Measurements from ENCODE around the gene CFDP1. TPM values are rescaled to one million over a fixed set of nuclear protein-coding genes. Genes with fewer than 3 reads are reported as not detected.
A peak's percentile ranks its signal among the peaks of the same experiment; 100 is the strongest.
"Not testable (repeated sequence)": the region's sequence is repeated elsewhere in the genome, so short reads cannot be mapped to it uniquely, and the experiment has no call there.

Gene CFDP1
- total and polyA plus RNA-seq, 4 experiments from 2014 or later, result 37.1 to 42.4 (median 41.9) TPM

GRCh38 chr16:75287708-75288107, 145.6 kb downstream of the CFDP1 start:
- H3K36me3 Mint-ChIP-seq, result peaks cover 22 to 32% of the 10 kb centered on the region in 2 donors
- H3K4me3 Mint-ChIP-seq, result peak overlapping the region in 1 of 8 donors; percentile 26
- H3K27ac Mint-ChIP-seq, result no peak overlapping the region
- H3K4me1 Mint-ChIP-seq, result peaks cover 12 to 20% (median 15%) of the 10 kb centered on the region in 4 donors
- intact Hi-C loops (cut with micrococcal nuclease), result no loop called here
- no peaks in the 10 kb centered on the region for H3K9me3 Mint-ChIP-seq
- Histone ChIP-seq H3K4me1 (ENCODE audit: insufficient read depth, low read length) (peaks cover 18% of the 10 kb centered on the region), H3K4me3 (ENCODE audit: low read length in 2 of 2) (no peak overlapping the region), H3K36me3 (ENCODE audit: insufficient read depth, low read length) (peaks cover 10% of the 10 kb centered on the region), H3K27ac (ENCODE audit: low read depth, low read length) (no peak overlapping the region), H3K9me3 (ENCODE audit: control insufficient read depth in 1 of 2, low read length in 2 of 2) (no peaks in the 10 kb centered on the region), H3K27me3 (ENCODE audit: insufficient read depth, low read length) (no peaks in the 10 kb centered on the region)
- peaks cover 0 to 6% of the 10 kb centered on the region in 2 donors for H3K27me3 Mint-ChIP-seq
- DNase-seq, result no peak
- ChIA-PET POLR2A (ENCODE audit: partially characterized antibody) (no interaction called here), CTCF (ENCODE audit: partially characterized antibody) (interaction anchor here (2.2 kb wide), 1 partner anchor 54 kb away, joined by 7 read pairs; no protein-coding TSS in a partner anchor)

- H3K4me3 Mint-ChIP-seq, result no peak overlapping the region
- POLR2A ChIA-PET (ENCODE audit: partially characterized antibody), result no interaction called here
- no peak overlapping the region for H3K27ac ChIP-seq (ENCODE audit: low read depth, low read length)
- H3K4me3 ChIP-seq (ENCODE audit: low read length in 2 of 2), result no peak overlapping the region
- H3K27ac Mint-ChIP-seq, result no peak overlapping the region
- intact Hi-C loops (cut with micrococcal nuclease), result no loop called here
- H3K9me3 ChIP-seq (ENCODE audit: control insufficient read depth in 1 of 2, low read length in 2 of 2), result no peaks in the 10 kb centered on the region
- H3K4me1 Mint-ChIP-seq, result peaks cover 12 to 20% (median 15%) of the 10 kb centered on the region in 4 donors
- H3K36me3 Mint-ChIP-seq, result peaks cover 9 to 24% of the 10 kb centered on the region in 2 donors
- no peaks in the 10 kb centered on the region for H3K36me3 ChIP-seq (ENCODE audit: insufficient read depth, low read length)
- DNase-seq, result no peak
- H3K27me3 Mint-ChIP-seq, result peaks cover 0 to 6% of the 10 kb centered on the region in 2 donors
- peaks cover 18% of the 10 kb centered on the region for H3K4me1 ChIP-seq (ENCODE audit: insufficient read depth, low read length)
- CTCF ChIA-PET (ENCODE audit: partially characterized antibody), result no interaction called here
- H3K9me3 Mint-ChIP-seq, result no peaks in the 10 kb centered on the region
- H3K27me3 ChIP-seq (ENCODE audit: insufficient read depth, low read length), result no peaks in the 10 kb centered on the region
Measured at GRCh38 chr16:75286389-75286788, 146.9 kb downstream of the CFDP1 start.

GRCh38 chr16:75282466-75283281, 150.6 kb downstream of the CFDP1 start:
- peaks cover 0 to 6% (median 2%) of the 10 kb centered on the region in 4 donors for H3K4me1 Mint-ChIP-seq
- no peak overlapping the region for H3K27ac ChIP-seq (ENCODE audit: low read depth, low read length)
- H3K36me3 ChIP-seq (ENCODE audit: insufficient read depth, low read length), result no peaks in the 10 kb centered on the region
- no peaks in the 10 kb centered on the region for H3K9me3 Mint-ChIP-seq
- H3K4me1 ChIP-seq (ENCODE audit: insufficient read depth, low read length), result peaks cover 1% of the 10 kb centered on the region
- ChIA-PET CTCF (ENCODE audit: partially characterized antibody) (interaction anchor here (2.7 kb wide), 1 partner anchor 49 kb away, joined by 7 read pairs; no protein-coding TSS in a partner anchor), POLR2A (ENCODE audit: partially characterized antibody) (no interaction called here)
- no peak overlapping the region for H3K4me3 Mint-ChIP-seq
- DNase-seq, result no peak
- no peaks in the 10 kb centered on the region for H3K27me3 ChIP-seq (ENCODE audit: insufficient read depth, low read length)
- H3K27ac Mint-ChIP-seq, result no peak overlapping the region
- peaks cover 0 to 2% of the 10 kb centered on the region in 2 donors for H3K27me3 Mint-ChIP-seq
- no peaks in the 10 kb centered on the region for H3K9me3 ChIP-seq (ENCODE audit: control insufficient read depth in 1 of 2, low read length in 2 of 2)
- H3K36me3 Mint-ChIP-seq, result peaks cover 0 to 12% of the 10 kb centered on the region in 2 donors
- H3K4me3 ChIP-seq (ENCODE audit: low read length in 2 of 2), result no peak overlapping the region
- intact Hi-C loops (cut with micrococcal nuclease), result no loop called here

- Mint-ChIP-seq H3K9me3 (no peaks in the 10 kb centered on the region), H3K4me1 (peaks cover 0 to 2% (median under 1%) of the 10 kb centered on the region in 4 donors), H3K27ac (no peak overlapping the region), H3K27me3 (peaks cover 0 to 2% of the 10 kb centered on the region in 2 donors), H3K4me3 (no peak overlapping the region), H3K36me3 (peaks cover 0 to 12% of the 10 kb centered on the region in 2 donors)
- intact Hi-C loops (cut with micrococcal nuclease), result no loop called here
- H3K36me3 ChIP-seq (ENCODE audit: insufficient read depth, low read length), result no peaks in the 10 kb centered on the region
- H3K27ac ChIP-seq (ENCODE audit: low read depth, low read length), result no peak overlapping the region
- ChIA-PET CTCF (ENCODE audit: partially characterized antibody) (interaction anchor here (1.2 to 2.7 kb wide), 2 partner anchors 48 to 50 kb away, joined by 3 to 7 read pairs; no protein-coding TSS in a partner anchor), POLR2A (ENCODE audit: partially characterized antibody) (no interaction called here)
- no peaks in the 10 kb centered on the region for H3K4me1 ChIP-seq (ENCODE audit: insufficient read depth, low read length)
- no peak for DNase-seq
- H3K9me3 ChIP-seq (ENCODE audit: control insufficient read depth in 1 of 2, low read length in 2 of 2), result no peaks in the 10 kb centered on the region
- no peak overlapping the region for H3K4me3 ChIP-seq (ENCODE audit: low read length in 2 of 2)
- no peaks in the 10 kb centered on the region for H3K27me3 ChIP-seq (ENCODE audit: insufficient read depth, low read length)
Measured at GRCh38 chr16:75281826-75282225, 151.5 kb downstream of the CFDP1 start.

- CTCF ChIA-PET (ENCODE audit: partially characterized antibody), result interaction anchor here (0.6 to 1.2 kb wide), 2 partner anchors 49 to 104 kb away, joined by 3 to 5 read pairs; no protein-coding TSS in a partner anchor
- H3K9me3 ChIP-seq (ENCODE audit: control insufficient read depth in 1 of 2, low read length in 2 of 2); H3K4me3 ChIP-seq (ENCODE audit: low read length in 2 of 2); H3K4me1 Mint-ChIP-seq; H3K27me3 ChIP-seq (ENCODE audit: insufficient read depth, low read length); intact Hi-C loops (cut with micrococcal nuclease); H3K9me3 Mint-ChIP-seq; H3K4me3 Mint-ChIP-seq; H3K27me3 Mint-ChIP-seq; H3K27ac ChIP-seq (ENCODE audit: low read depth, low read length); POLR2A ChIA-PET (ENCODE audit: partially characterized antibody); DNase-seq; H3K36me3 Mint-ChIP-seq; H3K4me1 ChIP-seq (ENCODE audit: insufficient read depth, low read length); H3K36me3 ChIP-seq (ENCODE audit: insufficient read depth, low read length): not testable (repeated sequence)
- H3K27ac Mint-ChIP-seq, result peak overlapping the region in 1 of 7 donors; percentile 60
Measured at GRCh38 chr16:75281009-75281408, 152.3 kb downstream of the CFDP1 start.

- intact Hi-C loops (cut with micrococcal nuclease), result no loop called here
Measured at GRCh38 chr16:75280331-75280804, 152.9 kb downstream of the CFDP1 start.

GRCh38 chr16:75279305-75279704, 154.0 kb downstream of the CFDP1 start:
- H3K27ac ChIP-seq (ENCODE audit: low read depth, low read length), result no peak overlapping the region
- no peak for DNase-seq
- H3K27ac Mint-ChIP-seq, result no peak overlapping the region
- peaks cover 7% of the 10 kb centered on the region for H3K4me1 ChIP-seq (ENCODE audit: insufficient read depth, low read length)
- no peak overlapping the region for H3K4me3 Mint-ChIP-seq
- ChIA-PET CTCF (ENCODE audit: partially characterized antibody) (no interaction called here), POLR2A (ENCODE audit: partially characterized antibody) (interaction anchor here (0.6 kb wide), 1 partner anchor 53 kb away, joined by 4 read pairs; no protein-coding TSS in a partner anchor)
- peaks cover 3 to 4% of the 10 kb centered on the region in 2 donors for H3K27me3 Mint-ChIP-seq
- H3K36me3 ChIP-seq (ENCODE audit: insufficient read depth, low read length), result no peaks in the 10 kb centered on the region
- intact Hi-C loops (cut with micrococcal nuclease), result no loop called here
- H3K27me3 ChIP-seq (ENCODE audit: insufficient read depth, low read length), result no peaks in the 10 kb centered on the region
- H3K9me3 Mint-ChIP-seq, result no peaks in the 10 kb centered on the region
- peaks cover 0 to 3% of the 10 kb centered on the region in 2 donors for H3K36me3 Mint-ChIP-seq
- peaks cover 5 to 10% (median 8%) of the 10 kb centered on the region in 4 donors for H3K4me1 Mint-ChIP-seq
- H3K4me3 ChIP-seq (ENCODE audit: low read length in 2 of 2), result no peak overlapping the region
- H3K9me3 ChIP-seq (ENCODE audit: control insufficient read depth in 1 of 2, low read length in 2 of 2), result no peaks in the 10 kb centered on the region

More at GRCh38 chr16:75280331-75280804, 152.9 kb downstream of the CFDP1 start:
- H3K4me3 Mint-ChIP-seq, result no peak overlapping the region
- peaks cover 0 to 4% (median 2%) of the 10 kb centered on the region in 4 donors for H3K4me1 Mint-ChIP-seq
- no peak overlapping the region for H3K27ac Mint-ChIP-seq
- Histone ChIP-seq H3K4me3 (ENCODE audit: low read length in 2 of 2) (no peak overlapping the region), H3K36me3 (ENCODE audit: insufficient read depth, low read length) (no peaks in the 10 kb centered on the region), H3K9me3 (ENCODE audit: control insufficient read depth in 1 of 2, low read length in 2 of 2) (no peaks in the 10 kb centered on the region), H3K27ac (ENCODE audit: low read depth, low read length) (no peak overlapping the region), H3K27me3 (ENCODE audit: insufficient read depth, low read length) (no peaks in the 10 kb centered on the region), H3K4me1 (ENCODE audit: insufficient read depth, low read length) (no peaks in the 10 kb centered on the region)
- H3K36me3 Mint-ChIP-seq, result peaks cover 0 to 3% of the 10 kb centered on the region in 2 donors
- peaks cover 0 to 2% of the 10 kb centered on the region in 2 donors for H3K27me3 Mint-ChIP-seq
- no peak for DNase-seq
- H3K9me3 Mint-ChIP-seq, result no peaks in the 10 kb centered on the region
- POLR2A ChIA-PET (ENCODE audit: partially characterized antibody), result no interaction called here
- CTCF ChIA-PET (ENCODE audit: partially characterized antibody), result no interaction called here
